ENCODE results near the gene DKK3.

- no peak for TF ChIP-seq CTCF (IDR thresholded peaks at IDR 0.05; ENCODE audit: insufficient read depth, low read length, poor library complexity, severe bottlenecking)
- TF ChIP-seq EZH2phosphoT487 (conservative IDR thresholded peaks at IDR 0.05; ENCODE audit: low read length), result no peak
These were observed 42.8 kb upstream of the DKK3 start for GRCh38 chr11:12051287-12051662.
